ENCODE measurements around the gene CES1. TPM values are rescaled to one million over a fixed set of nuclear protein-coding genes. Genes with fewer than 3 reads are reported as not detected.
"Not testable (repeated sequence)": the region's sequence is repeated elsewhere in the genome, so short reads cannot be mapped to it uniquely, and the experiment has no call there.

Gene CES1
- total RNA-seq, 2 experiments from 2014 or later = not detected

GRCh38 chr16:55842369-55843104, 9.6 kb upstream of the CES1 start:
- no peaks in the 10 kb centered on the region for H3K4me1 Mint-ChIP-seq
- H3K4me3 Mint-ChIP-seq = no peak overlapping the region
- no peaks in the 10 kb centered on the region for H3K36me3 Mint-ChIP-seq
- DNase-seq = no peak
- no peak overlapping the region for H3K27ac Mint-ChIP-seq
- H3K9me3 Mint-ChIP-seq = no peaks in the 10 kb centered on the region
- peaks cover 28% of the 10 kb centered on the region for H3K27me3 Mint-ChIP-seq

GRCh38 chr16:55839115-55839514, 6.2 kb upstream of the CES1 start:
- no peak for DNase-seq
- no peak overlapping the region for H3K4me3 Mint-ChIP-seq
- H3K4me1 Mint-ChIP-seq = no peaks in the 10 kb centered on the region
- H3K27ac Mint-ChIP-seq = no peak overlapping the region
- no peaks in the 10 kb centered on the region for H3K36me3 Mint-ChIP-seq
- no peaks in the 10 kb centered on the region for H3K9me3 Mint-ChIP-seq
- H3K27me3 Mint-ChIP-seq = peaks cover 24% of the 10 kb centered on the region

- H3K4me3 Mint-ChIP-seq = no peak overlapping the region
- H3K4me1 Mint-ChIP-seq = no peaks in the 10 kb centered on the region
- H3K27ac Mint-ChIP-seq = no peak overlapping the region
- H3K9me3 Mint-ChIP-seq = no peaks in the 10 kb centered on the region
- peaks cover 14% of the 10 kb centered on the region for H3K27me3 Mint-ChIP-seq
- DNase-seq = no peak
- H3K36me3 Mint-ChIP-seq = no peaks in the 10 kb centered on the region
Observed at GRCh38 chr16:55836158-55836611, 3.3 kb upstream of the CES1 start.

- Mint-ChIP-seq H3K27me3 (peaks cover 18% of the 10 kb centered on the region), H3K27ac (no peak overlapping the region), H3K4me3 (no peak overlapping the region), H3K9me3 (no peaks in the 10 kb centered on the region), H3K4me1 (no peaks in the 10 kb centered on the region), H3K36me3 (no peaks in the 10 kb centered on the region)
- DNase-seq = no peak
Observed at GRCh38 chr16:55835581-55835980, 2.7 kb upstream of the CES1 start.

- H3K4me1 Mint-ChIP-seq, H3K27ac Mint-ChIP-seq, H3K9me3 Mint-ChIP-seq, DNase-seq, H3K36me3 Mint-ChIP-seq, H3K4me3 Mint-ChIP-seq: not testable (repeated sequence)
- H3K27me3 Mint-ChIP-seq = peaks cover 19% of the 10 kb centered on the region
Observed at GRCh38 chr16:55835173-55835572, 2.3 kb upstream of the CES1 start.

- DNase-seq = no peak
- Mint-ChIP-seq H3K27ac (no peak overlapping the region), H3K36me3 (no peaks in the 10 kb centered on the region), H3K27me3 (peaks cover 15% of the 10 kb centered on the region), H3K4me1 (no peaks in the 10 kb centered on the region), H3K4me3 (no peak overlapping the region), H3K9me3 (no peaks in the 10 kb centered on the region)
Observed at GRCh38 chr16:55834049-55834448, 1.2 kb upstream of the CES1 start.

GRCh38 chr16:55832425-55832772, 497 bp downstream of the CES1 start:
- H3K27ac Mint-ChIP-seq = no peak overlapping the region
- no peaks in the 10 kb centered on the region for H3K36me3 Mint-ChIP-seq
- H3K9me3 Mint-ChIP-seq = no peaks in the 10 kb centered on the region
- DNase-seq = no peak
- H3K27me3 Mint-ChIP-seq = peaks cover 12% of the 10 kb centered on the region
- H3K4me3 Mint-ChIP-seq = no peak overlapping the region
- no peaks in the 10 kb centered on the region for H3K4me1 Mint-ChIP-seq

- Mint-ChIP-seq H3K36me3 (no peaks in the 10 kb centered on the region), H3K4me3 (no peak overlapping the region), H3K27ac (no peak overlapping the region), H3K27me3 (peaks cover 16% of the 10 kb centered on the region), H3K4me1 (no peaks in the 10 kb centered on the region), H3K9me3 (no peaks in the 10 kb centered on the region)
- no peak for DNase-seq
Observed at GRCh38 chr16:55830658-55831294, 2.1 kb downstream of the CES1 start.

- H3K27ac Mint-ChIP-seq, H3K4me1 Mint-ChIP-seq, H3K36me3 Mint-ChIP-seq, H3K9me3 Mint-ChIP-seq, DNase-seq, H3K4me3 Mint-ChIP-seq: not testable (repeated sequence)
- peaks cover 19% of the 10 kb centered on the region for H3K27me3 Mint-ChIP-seq
Observed at GRCh38 chr16:55829232-55829631, 3.7 kb downstream of the CES1 start.

- no peaks in the 10 kb centered on the region for H3K9me3 Mint-ChIP-seq
- H3K4me1 Mint-ChIP-seq = no peaks in the 10 kb centered on the region
- no peak overlapping the region for H3K4me3 Mint-ChIP-seq
- peaks cover 19% of the 10 kb centered on the region for H3K27me3 Mint-ChIP-seq
- no peak for DNase-seq
- no peak overlapping the region for H3K27ac Mint-ChIP-seq
- H3K36me3 Mint-ChIP-seq = no peaks in the 10 kb centered on the region
Observed at GRCh38 chr16:55828680-55829079, 4.2 kb downstream of the CES1 start.

GRCh38 chr16:55825115-55825728, 7.7 kb downstream of the CES1 start:
- no peak overlapping the region for H3K4me3 Mint-ChIP-seq
- H3K27ac Mint-ChIP-seq = no peak overlapping the region
- H3K4me1 Mint-ChIP-seq = no peaks in the 10 kb centered on the region
- peaks cover 39% of the 10 kb centered on the region for H3K27me3 Mint-ChIP-seq
- no peak for DNase-seq
- no peaks in the 10 kb centered on the region for H3K9me3 Mint-ChIP-seq
- no peaks in the 10 kb centered on the region for H3K36me3 Mint-ChIP-seq

GRCh38 chr16:55824473-55825000, 8.4 kb downstream of the CES1 start:
- no peaks in the 10 kb centered on the region for H3K4me1 Mint-ChIP-seq
- no peak for DNase-seq
- no peak overlapping the region for H3K27ac Mint-ChIP-seq
- H3K27me3 Mint-ChIP-seq = peaks cover 40% of the 10 kb centered on the region
- no peaks in the 10 kb centered on the region for H3K9me3 Mint-ChIP-seq
- H3K4me3 Mint-ChIP-seq = no peak overlapping the region
- no peaks in the 10 kb centered on the region for H3K36me3 Mint-ChIP-seq

- Mint-ChIP-seq H3K36me3 (no peaks in the 10 kb centered on the region), H3K4me3 (no peak overlapping the region), H3K9me3 (no peaks in the 10 kb centered on the region), H3K27me3 (peaks cover 43% of the 10 kb centered on the region), H3K27ac (no peak overlapping the region), H3K4me1 (no peaks in the 10 kb centered on the region)
- no peak for DNase-seq
Observed at GRCh38 chr16:55822280-55822810, 10.6 kb downstream of the CES1 start.

GRCh38 chr16:55821210-55821609, 11.7 kb downstream of the CES1 start:
- DNase-seq = no peak
- no peaks in the 10 kb centered on the region for H3K36me3 Mint-ChIP-seq
- no peak overlapping the region for H3K4me3 Mint-ChIP-seq
- H3K4me1 Mint-ChIP-seq = no peaks in the 10 kb centered on the region
- no peaks in the 10 kb centered on the region for H3K9me3 Mint-ChIP-seq
- H3K27ac Mint-ChIP-seq = no peak overlapping the region
- H3K27me3 Mint-ChIP-seq = peaks cover 38% of the 10 kb centered on the region

- peaks cover 39% of the 10 kb centered on the region for H3K27me3 Mint-ChIP-seq
- DNase-seq = no peak
- no peak overlapping the region for H3K4me3 Mint-ChIP-seq
- H3K9me3 Mint-ChIP-seq = no peaks in the 10 kb centered on the region
- H3K4me1 Mint-ChIP-seq = no peaks in the 10 kb centered on the region
- no peaks in the 10 kb centered on the region for H3K36me3 Mint-ChIP-seq
- no peak overlapping the region for H3K27ac Mint-ChIP-seq
Observed at GRCh38 chr16:55820615-55821014, 12.3 kb downstream of the CES1 start.
